Measurements from ENCODE around the gene SLC35F1. TPM values are rescaled to one million over a fixed set of nuclear protein-coding genes. Genes with fewer than 3 reads are reported as not detected.

SLC35F1 gene
- total RNA-seq, 6 experiments from 2014 or later, result 0.12 TPM; not detected in 5

DNA sequence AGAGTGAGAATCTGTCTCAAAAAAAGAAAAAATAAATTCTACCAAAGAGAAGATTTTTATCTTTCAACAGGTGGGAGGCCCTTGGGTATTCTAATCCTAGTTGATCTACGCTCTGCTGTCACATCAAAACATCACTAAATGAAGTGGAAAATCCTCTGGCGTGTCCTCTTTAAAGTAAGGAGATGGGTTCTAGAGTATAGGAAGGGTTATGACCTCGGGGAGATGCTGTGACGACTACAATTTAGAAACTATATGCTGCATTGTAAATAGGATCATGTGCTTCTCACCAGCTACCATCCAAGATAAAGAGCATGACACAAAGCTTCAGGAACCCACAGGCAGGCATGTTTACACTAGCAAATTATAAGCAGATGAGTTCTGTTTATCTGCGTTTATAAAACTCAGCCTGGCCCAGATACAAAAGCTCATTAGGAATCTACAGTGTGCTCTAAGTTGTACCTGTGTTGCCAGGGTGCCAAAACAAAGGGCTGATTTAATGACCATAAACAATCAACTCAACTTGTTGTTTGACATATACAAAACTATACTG, 443.9 kb downstream of the SLC35F1 start:
- DNase-seq, result no peak

DNA sequence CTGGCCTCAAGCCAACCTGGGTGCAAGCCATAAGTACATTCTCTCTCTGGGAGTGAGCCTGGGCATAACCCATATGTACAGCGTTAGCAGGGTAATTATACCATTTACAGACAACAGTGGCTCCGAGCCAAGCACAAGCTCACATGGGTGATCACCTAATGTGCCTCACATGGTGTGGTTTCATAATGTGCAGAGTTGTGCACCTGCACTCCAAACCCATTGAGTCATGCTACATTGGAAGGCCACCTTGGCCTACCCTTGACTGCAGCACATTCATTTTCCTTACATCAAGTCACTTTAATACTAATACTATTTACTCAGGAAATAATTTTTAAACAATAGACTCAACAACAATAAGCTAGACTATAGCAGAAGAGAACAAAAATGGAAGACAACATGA, 446.5 kb downstream of the SLC35F1 start:
- intact Hi-C loops (cut with DNase I), result no loop called here
- Histone ChIP-seq H3K36me3 (no peaks in the 10 kb centered on the region), H3K4me1 (no peaks in the 10 kb centered on the region), H3K27ac (no peak overlapping the region), H3K4me3 (no peak overlapping the region), H3K27me3 (no peaks in the 10 kb centered on the region), H3K9me3 (no peaks in the 10 kb centered on the region)
- 80% methylated on average over 1 of the region's 2 CpGs for WGBS (ENCODE audit: insufficient coverage, low coverage, low lambda C conversion rate, missing lambda C conversion rate)
- no peak for DNase-seq
- ATAC-seq, result no peak
- TF ChIP-seq POLR2A (IDR thresholded peaks at IDR 0.05), result no peak
- no peak for TF ChIP-seq CTCF (IDR thresholded peaks at IDR 0.05)

More for the DNA sequence above, 443.9 kb downstream of the SLC35F1 start:
- H3K9me3 ChIP-seq, result no peaks in the 10 kb centered on the region
- H3K27ac ChIP-seq, result no peak overlapping the region
- no peak overlapping the region for H3K4me3 ChIP-seq
- 78% methylated on average over 5 of the region's 5 CpGs for WGBS (ENCODE audit: insufficient coverage, low coverage, low lambda C conversion rate, missing lambda C conversion rate)
- intact Hi-C loops (cut with DNase I), result no loop called here
- TF ChIP-seq POLR2A (IDR thresholded peaks at IDR 0.05) (no peak), CTCF (IDR thresholded peaks at IDR 0.05) (no peak)
- ATAC-seq, result no peak
- H3K27me3 ChIP-seq, result no peaks in the 10 kb centered on the region
- H3K4me1 ChIP-seq, result no peaks in the 10 kb centered on the region
- no peaks in the 10 kb centered on the region for H3K36me3 ChIP-seq

GRCh38 chr6:118354641-118355040, 447.6 kb downstream of the SLC35F1 start:
- H3K27me3 ChIP-seq, result no peaks in the 10 kb centered on the region
- ATAC-seq (no peak), DNase-seq (no peak)
- intact Hi-C loops (cut with DNase I), result no loop called here
- no peak overlapping the region for H3K27ac ChIP-seq
- no peaks in the 10 kb centered on the region for H3K36me3 ChIP-seq
- H3K9me3 ChIP-seq, result no peaks in the 10 kb centered on the region
- 52% methylated on average over 2 of the region's 2 CpGs for WGBS (ENCODE audit: insufficient coverage, low coverage, low lambda C conversion rate, missing lambda C conversion rate)
- no peak overlapping the region for H3K4me3 ChIP-seq
- TF ChIP-seq POLR2A (IDR thresholded peaks at IDR 0.05) (no peak), CTCF (IDR thresholded peaks at IDR 0.05) (no peak)
- no peaks in the 10 kb centered on the region for H3K4me1 ChIP-seq

DNA sequence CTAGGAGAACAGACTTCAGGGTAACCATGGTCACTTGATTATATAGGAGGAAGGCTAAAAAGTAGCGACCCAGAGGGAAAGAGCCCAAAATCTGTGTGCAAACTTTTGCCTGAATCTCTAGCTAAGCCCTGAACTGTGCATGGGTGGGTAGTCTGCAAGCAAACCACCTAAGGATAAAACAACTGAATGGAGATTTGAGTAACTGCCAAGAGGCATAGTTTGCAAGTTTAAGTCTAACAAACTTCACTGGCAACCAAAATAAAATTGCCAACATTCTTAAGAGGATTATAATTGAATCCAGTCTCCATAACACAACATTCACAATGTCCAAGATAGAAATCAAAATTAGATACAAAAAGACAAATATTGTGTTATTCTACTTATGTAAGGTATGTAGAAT, 449.0 kb downstream of the SLC35F1 start:
- Histone ChIP-seq H3K4me3 (no peak overlapping the region), H3K9me3 (no peaks in the 10 kb centered on the region), H3K36me3 (no peaks in the 10 kb centered on the region), H3K27me3 (no peaks in the 10 kb centered on the region), H3K4me1 (no peaks in the 10 kb centered on the region), H3K27ac (no peak overlapping the region)
- TF ChIP-seq CTCF (IDR thresholded peaks at IDR 0.05) (no peak), POLR2A (IDR thresholded peaks at IDR 0.05) (no peak)
- DNase-seq (no peak), ATAC-seq (no peak)
- intact Hi-C loops (cut with DNase I), result no loop called here
- no CpG with 5 or more reads among the region's 1 CpG for WGBS (ENCODE audit: insufficient coverage, low coverage, low lambda C conversion rate, missing lambda C conversion rate)

- ATAC-seq (no peak), DNase-seq (no peak)
- Histone ChIP-seq H3K36me3 (no peaks in the 10 kb centered on the region), H3K4me3 (no peak overlapping the region), H3K9me3 (no peaks in the 10 kb centered on the region), H3K27ac (no peak overlapping the region), H3K4me1 (no peaks in the 10 kb centered on the region), H3K27me3 (no peaks in the 10 kb centered on the region)
- intact Hi-C loops (cut with DNase I), result no loop called here
- no peak for TF ChIP-seq CTCF (IDR thresholded peaks at IDR 0.05)
- no peak for TF ChIP-seq POLR2A (IDR thresholded peaks at IDR 0.05)
These were observed 449.6 kb downstream of the SLC35F1 start for GRCh38 chr6:118356686-118357085.
